Naive thymus-derived CD4-positive, alpha-beta T cell (primary cell): ENCODE results near the gene GDPD5. TPM values are rescaled to one million over a fixed set of nuclear protein-coding genes. Genes with fewer than 3 reads are reported as not detected.

Experiments used
- ATAC-seq: fragments of 150-1000 bp; cut with Tn5 transposase; 2 replicates; pipeline ENCODE4 v1.10.0; 2021; ENCODE audit warnings: mild to moderate bottlenecking, moderate library complexity
- CTCF ChIA-PET: fragments of 350-600 bp; sonication (Branson Sonifier 250); formaldehyde crosslinking; loops from one replicate; lab custom pipeline; 2021; ENCODE audit warnings: antibody characterized with exemption; lab: Charles Lee
- POLR2A ChIA-PET: fragments of 350-600 bp; sonication (Branson Sonifier 250); formaldehyde crosslinking; loops from one replicate; lab custom pipeline; 2021; ENCODE audit warnings: antibody characterized with exemption, inconsistent platforms; lab: Charles Lee
- DNase-seq, 9 donors: peaks; one replicate each; pipeline versions ENCODE4 v3.0.0 to v3.0.0-alpha.2; 2020 to 2022; ENCODE audit warnings: mixed read lengths in 1 of 9
- H3K27ac ChIP-seq: one replicate; pipeline ENCODE4 v1.7.0; 2013; ENCODE audit warnings: mild to moderate bottlenecking, low read depth, low read length, moderate library complexity
- H3K27me3 ChIP-seq, 2 donors: one replicate each; pipeline ENCODE4 v1.7.0; 2013; ENCODE audit warnings: low read length in 2 of 2, mild to moderate bottlenecking in 2 of 2, moderate library complexity in 2 of 2; ENCODE audit not compliant: control insufficient read depth in 2 of 2, insufficient read depth in 2 of 2
- H3K36me3 ChIP-seq, 3 experiments: 1 replicate in 2 of 3; 2 replicates in 1 of 3; pipeline ENCODE4 v1.7.0; 2013; ENCODE audit warnings: low read length in 3 of 3, mild to moderate bottlenecking in 3 of 3, moderate library complexity in 1 of 3; ENCODE audit not compliant: insufficient read depth in 3 of 3, control insufficient read depth in 2 of 3
- H3K4me1 ChIP-seq, 2 donors: one replicate each; pipeline ENCODE4 v1.7.0; 2013; ENCODE audit warnings: low read length in 2 of 2, mild to moderate bottlenecking in 2 of 2, moderate library complexity in 1 of 2; ENCODE audit not compliant: control insufficient read depth in 2 of 2, insufficient read depth in 2 of 2
- H3K4me3 ChIP-seq: 2 replicates; pipeline ENCODE4 v1.7.0; 2013; ENCODE audit warnings: mild to moderate bottlenecking, low read length
- H3K9me3 ChIP-seq, 3 experiments: 1 replicate in 2 of 3; 2 replicates in 1 of 3; pipeline ENCODE4 v1.7.0; 2013; ENCODE audit warnings: low read length in 3 of 3; ENCODE audit not compliant: control insufficient read depth in 2 of 3
- H3K27ac Mint-ChIP-seq, 9 donors: one replicate each; pipeline ENCODE4 v1.8.0; 2020 to 2022; ENCODE audit warnings: mixed read lengths in 9 of 9, mild to moderate bottlenecking in 8 of 9, moderate library complexity in 5 of 9, inconsistent platforms in 2 of 9
- H3K27me3 Mint-ChIP-seq, 5 donors: one replicate each; pipeline ENCODE4 v1.8.0; 2021 to 2022; ENCODE audit warnings: mixed read lengths in 5 of 5, mild to moderate bottlenecking in 1 of 5
- H3K36me3 Mint-ChIP-seq, 5 donors: one replicate each; pipeline ENCODE4 v1.8.0; 2020 to 2022; ENCODE audit warnings: mixed read lengths in 5 of 5, mild to moderate bottlenecking in 3 of 5, inconsistent platforms in 1 of 5
- H3K4me1 Mint-ChIP-seq, 7 donors: one replicate each; pipeline ENCODE4 v1.8.0; 2020 to 2022; ENCODE audit warnings: mixed read lengths in 7 of 7, mild to moderate bottlenecking in 3 of 7, inconsistent platforms in 1 of 7
- H3K4me3 Mint-ChIP-seq, 10 donors: one replicate each; pipeline ENCODE4 v1.8.0; 2020 to 2022; ENCODE audit warnings: mild to moderate bottlenecking in 10 of 10, mixed read lengths in 10 of 10, moderate library complexity in 6 of 10, inconsistent platforms in 2 of 10
- H3K9me3 Mint-ChIP-seq, 11 donors: one replicate each; pipeline ENCODE4 v1.8.0; 2020 to 2022; ENCODE audit warnings: mixed read lengths in 11 of 11, mild to moderate bottlenecking in 4 of 11, inconsistent platforms in 1 of 11, moderate library complexity in 1 of 11
- intact Hi-C, 2 donors: fragments of 100-400 bp; cut with micrococcal nuclease; formaldehyde crosslinking; loops; one replicate each; pipeline ENCODE4 v1.15.1; 2023
- polyA plus RNA-seq, 2 donors: library from polyadenylated mRNA; unstranded; fragments of 300-500 nt; fragmentation: Illumina TruSeq; gene quantifications; one replicate each; pipeline ENCODE4 v1.2.3, GENCODE V29; 2021
- total RNA-seq, 6 experiments: library from RNA in 5 of 6; stranded (reverse) in 5 of 6; gene quantifications; 1 replicate in 5 of 6; 2 replicates in 1 of 6; pipeline ENCODE4 v1.2.3 and lab custom pipeline; 2021 to 2026

GDPD5 gene
- total and polyA plus RNA-seq, 7 experiments from 2014 or later = 3.9 to 50.3 (median 21.1) TPM

DNA sequence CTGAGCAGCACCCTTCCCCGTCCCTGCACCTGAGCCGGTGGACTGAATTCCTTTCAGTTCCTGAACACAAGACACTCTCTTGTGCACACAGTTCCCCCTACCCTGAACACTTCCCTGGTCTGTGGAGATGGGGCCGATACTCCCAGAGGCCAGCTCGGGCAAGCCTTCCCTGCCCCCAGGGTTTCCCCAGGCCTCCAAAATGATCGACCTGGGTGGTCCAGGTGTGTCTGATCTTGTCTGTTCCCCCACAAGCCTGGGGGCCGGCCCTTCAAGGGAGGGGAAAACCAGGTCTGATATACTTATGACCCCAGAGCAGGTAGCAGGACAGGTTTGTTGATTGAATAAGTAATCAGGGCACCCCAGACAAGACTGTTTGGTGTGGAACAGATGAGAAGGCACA is 52.1 kb downstream of the GDPD5 start:
- H3K9me3 Mint-ChIP-seq = no peaks in the 10 kb centered on the region
- peaks cover 13 to 23% (median 20%) of the 10 kb centered on the region in 7 donors for H3K4me1 Mint-ChIP-seq
- Histone ChIP-seq H3K27me3 (no peaks in the 10 kb centered on the region), H3K4me3 (no peak overlapping the region), H3K36me3 (no peaks in the 10 kb centered on the region), H3K27ac (no peak overlapping the region), H3K4me1 (peaks cover 15% of the 10 kb centered on the region in 2 donors), H3K9me3 (no peaks in the 10 kb centered on the region)
- no peak overlapping the region for H3K27ac Mint-ChIP-seq
- H3K4me3 Mint-ChIP-seq = no peak overlapping the region
- POLR2A ChIA-PET = no interaction called here
- ATAC-seq (no peak), DNase-seq (no peak)
- intact Hi-C loops = no loop called here
- H3K36me3 Mint-ChIP-seq = no peaks in the 10 kb centered on the region
- CTCF ChIA-PET = no interaction called here
- H3K27me3 Mint-ChIP-seq = peaks cover 0 to 4% (median 0%) of the 10 kb centered on the region in 5 donors

GRCh38 chr11:75472081-75472732 is 53.5 kb downstream of the GDPD5 start:
- peak overlapping the region in 1 of 10 donors; percentile 13 for H3K4me3 Mint-ChIP-seq
- H3K9me3 Mint-ChIP-seq = no peaks in the 10 kb centered on the region
- H3K27ac Mint-ChIP-seq = no peak overlapping the region

DNA sequence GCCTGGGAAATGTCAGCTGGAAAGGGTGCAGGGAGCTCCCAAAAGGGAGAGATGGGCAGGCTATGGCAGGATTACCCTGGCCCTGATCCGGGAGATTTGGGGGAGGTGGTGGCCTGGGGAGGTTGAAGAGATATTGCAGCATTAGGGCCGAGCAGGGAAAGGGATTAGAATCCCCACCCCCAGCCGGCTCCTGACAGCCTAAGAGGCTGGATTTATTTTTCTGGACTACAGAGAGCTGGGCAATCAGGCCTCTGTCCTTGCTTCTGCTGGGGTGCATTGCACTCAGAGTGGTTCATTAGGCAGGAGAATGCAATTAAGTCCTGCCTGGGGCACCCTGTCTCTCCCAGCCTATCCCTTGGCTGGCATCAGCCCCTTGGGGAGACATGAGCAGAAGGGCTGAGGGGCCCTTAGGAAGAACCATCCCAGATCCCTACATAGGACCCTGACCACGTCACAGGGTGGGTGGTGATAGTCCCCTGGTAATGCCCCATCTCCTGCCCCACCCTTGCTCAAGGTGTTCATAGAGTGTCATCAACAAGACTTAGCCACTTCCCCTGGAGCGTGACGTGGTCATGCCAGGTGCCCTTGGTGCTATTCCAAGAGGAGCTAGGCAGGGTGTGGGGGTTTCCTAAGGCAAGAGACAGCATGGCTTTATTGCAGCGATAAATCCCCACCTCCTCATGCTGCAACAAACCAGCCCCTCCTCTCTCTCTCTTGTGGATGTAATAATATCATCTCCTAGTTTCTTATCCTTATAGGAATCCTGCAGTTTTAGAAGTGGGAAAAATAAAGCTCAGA is 54.4 kb downstream of the GDPD5 start:
- ChIA-PET POLR2A (no interaction called here), CTCF (no interaction called here)
- ATAC-seq (no peak), DNase-seq (no peak)
- Histone ChIP-seq H3K9me3 (no peaks in the 10 kb centered on the region), H3K4me1 (peaks cover 15% of the 10 kb centered on the region in 2 donors), H3K4me3 (no peak overlapping the region), H3K27ac (no peak overlapping the region), H3K27me3 (no peaks in the 10 kb centered on the region), H3K36me3 (no peaks in the 10 kb centered on the region)
- intact Hi-C loops = no loop called here
- peaks cover 0 to 4% (median 0%) of the 10 kb centered on the region in 5 donors for H3K27me3 Mint-ChIP-seq
- H3K36me3 Mint-ChIP-seq = no peaks in the 10 kb centered on the region
- H3K4me1 Mint-ChIP-seq = peaks cover 14 to 20% (median 16%) of the 10 kb centered on the region in 7 donors
- no peak overlapping the region for H3K27ac Mint-ChIP-seq
- no peak overlapping the region for H3K4me3 Mint-ChIP-seq
- H3K9me3 Mint-ChIP-seq = no peaks in the 10 kb centered on the region

More at GRCh38 chr11:75472081-75472732, 53.5 kb downstream of the GDPD5 start:
- Histone ChIP-seq H3K27me3 (no peaks in the 10 kb centered on the region), H3K36me3 (no peaks in the 10 kb centered on the region), H3K4me1 (peaks cover 15% of the 10 kb centered on the region in 2 donors), H3K27ac (no peak overlapping the region), H3K9me3 (no peaks in the 10 kb centered on the region), H3K4me3 (no peak overlapping the region)
- H3K4me1 Mint-ChIP-seq = peaks cover 11 to 22% (median 19%) of the 10 kb centered on the region in 7 donors
- H3K36me3 Mint-ChIP-seq = no peaks in the 10 kb centered on the region
- peaks cover 0 to 4% (median 0%) of the 10 kb centered on the region in 5 donors for H3K27me3 Mint-ChIP-seq
- ATAC-seq = no peak
- DNase-seq = no peak
- ChIA-PET CTCF (no interaction called here), POLR2A (no interaction called here)
- intact Hi-C loops = no loop called here

- POLR2A ChIA-PET = no interaction called here
- no peaks in the 10 kb centered on the region for H3K9me3 ChIP-seq
- Mint-ChIP-seq H3K27ac (no peak overlapping the region), H3K9me3 (no peaks in the 10 kb centered on the region), H3K27me3 (peaks cover 0 to 4% (median 0%) of the 10 kb centered on the region in 5 donors), H3K4me1 (peaks cover 7 to 12% (median 9%) of the 10 kb centered on the region in 7 donors), H3K36me3 (no peaks in the 10 kb centered on the region), H3K4me3 (no peak overlapping the region)
- intact Hi-C loops = no loop called here
- no peaks in the 10 kb centered on the region for H3K27me3 ChIP-seq
- no peak overlapping the region for H3K4me3 ChIP-seq
- CTCF ChIA-PET = interaction anchor here (1.1 kb wide), 1 partner anchor 26 kb away, joined by 4 read pairs; no protein-coding TSS in a partner anchor
- H3K4me1 ChIP-seq = peaks cover 8 to 9% of the 10 kb centered on the region in 2 donors
- H3K36me3 ChIP-seq = no peaks in the 10 kb centered on the region
- H3K27ac ChIP-seq = no peak overlapping the region
- no peak for DNase-seq
- ATAC-seq = no peak
These were observed 55.2 kb downstream of the GDPD5 start for GRCh38 chr11:75470476-75471080.

GRCh38 chr11:75469785-75470405 is 55.8 kb downstream of the GDPD5 start:
- Mint-ChIP-seq H3K27me3 (peaks cover 0 to 4% (median 0%) of the 10 kb centered on the region in 5 donors), H3K27ac (no peak overlapping the region), H3K36me3 (no peaks in the 10 kb centered on the region), H3K4me3 (no peak overlapping the region), H3K9me3 (no peaks in the 10 kb centered on the region), H3K4me1 (peaks cover 0 to 5% (median 3%) of the 10 kb centered on the region in 7 donors)
- H3K4me1 ChIP-seq = peaks cover 1 to 2% of the 10 kb centered on the region in 2 donors
- no peak overlapping the region for H3K27ac ChIP-seq
- ChIA-PET POLR2A (no interaction called here), CTCF (interaction anchor here (1.1 kb wide), 1 partner anchor 26 kb away, joined by 4 read pairs; no protein-coding TSS in a partner anchor)
- intact Hi-C loops = no loop called here
- DNase-seq (no peak), ATAC-seq (no peak)
- H3K4me3 ChIP-seq = no peak overlapping the region
- no peaks in the 10 kb centered on the region for H3K36me3 ChIP-seq
- H3K27me3 ChIP-seq = no peaks in the 10 kb centered on the region
- H3K9me3 ChIP-seq = no peaks in the 10 kb centered on the region

GRCh38 chr11:75468534-75469340 is 57.0 kb downstream of the GDPD5 start:
- ChIA-PET POLR2A (interaction anchor here (0.8 kb wide), 1 partner anchor 94 kb away, joined by 3 read pairs; no protein-coding TSS in a partner anchor), CTCF (no interaction called here)
- no peaks in the 10 kb centered on the region for H3K4me1 ChIP-seq
- no peak overlapping the region for H3K4me3 Mint-ChIP-seq
- H3K4me1 Mint-ChIP-seq = peaks cover 0 to 4% (median 0%) of the 10 kb centered on the region in 7 donors
- H3K4me3 ChIP-seq = no peak overlapping the region
- no peaks in the 10 kb centered on the region for H3K9me3 ChIP-seq
- no peak overlapping the region for H3K27ac ChIP-seq
- intact Hi-C loops = no loop called here
- H3K27me3 ChIP-seq = no peaks in the 10 kb centered on the region
- H3K36me3 Mint-ChIP-seq = peaks cover 0 to 3% (median 0%) of the 10 kb centered on the region in 5 donors
- H3K27ac Mint-ChIP-seq = no peak overlapping the region
- no peak for ATAC-seq
- no peak for DNase-seq
- peaks cover 0 to 4% (median 0%) of the 10 kb centered on the region in 5 donors for H3K27me3 Mint-ChIP-seq
- no peaks in the 10 kb centered on the region for H3K36me3 ChIP-seq
- no peaks in the 10 kb centered on the region for H3K9me3 Mint-ChIP-seq
